Panc1 (cell line): ENCODE results near the gene WTAP. TPM values are rescaled to one million over a fixed set of nuclear protein-coding genes. Genes with fewer than 3 reads are reported as not detected.

Experiments used
- ATAC-seq: fragments of 200-7000 bp; cut with Tn5 transposase; 2 replicates; pipeline ENCODE4 v1.9.1; 2020; ENCODE audit warnings: mild to moderate bottlenecking, moderate library complexity
- BruUV-seq: library from RNA; stranded (reverse); fragments of 400-500 nt; replicated peaks from 2 replicates; lab custom pipeline; 2021; lab: Mats Ljungman, UMichigan
- CTCF ChIA-PET: fragments of 300-600 bp; sonication (Branson Sonifier 250); formaldehyde crosslinking; loops from one replicate; lab custom pipeline; 2022; ENCODE audit warnings: antibody characterized with exemption; lab: Charles Lee
- POLR2A ChIA-PET: fragments of 300-600 bp; sonication (Branson Sonifier 250); formaldehyde crosslinking; loops from one replicate; lab custom pipeline; 2022; ENCODE audit warnings: antibody characterized with exemption; lab: Charles Lee
- DNase-seq: peaks from one replicate; pipeline ENCODE4 v3.0.0-alpha.2; 2010; ENCODE audit warnings: low read depth, low spot score
- H3K27ac ChIP-seq: 2 replicates; pipeline ENCODE4 v1.5.1; 2011; ENCODE audit warnings: mild to moderate bottlenecking, low read length, inconsistent platforms
- H3K27me3 ChIP-seq: fragments of 200-500 bp; sonication (Bioruptor generic); 2 replicates; pipeline ENCODE4 v1.6.0; 2014; ENCODE audit warnings: low read length, inconsistent platforms; ENCODE audit not compliant: control insufficient read depth, insufficient read depth
- H3K36me3 ChIP-seq: fragments of 200-500 bp; sonication (Bioruptor generic); 2 replicates; pipeline ENCODE4 v1.5.1; 2014; ENCODE audit warnings: inconsistent platforms, mild to moderate bottlenecking, low read length, moderate library complexity; ENCODE audit not compliant: control insufficient read depth, insufficient read depth
- H3K4me1 ChIP-seq: 2 replicates; pipeline ENCODE4 v1.5.1; 2011; ENCODE audit warnings: inconsistent platforms, mild to moderate bottlenecking, low read length, moderate library complexity; ENCODE audit not compliant: control insufficient read depth, insufficient read depth
- H3K4me3 ChIP-seq, 2 experiments: 2 replicates each; pipeline ENCODE4 v1.5.1; 2011 to 2012; ENCODE audit warnings: low read depth in 2 of 2, low read length in 2 of 2, mild to moderate bottlenecking in 2 of 2, inconsistent platforms in 1 of 2, moderate library complexity in 1 of 2
- H3K9me3 ChIP-seq: fragments of 200-500 bp; sonication (Bioruptor generic); 2 replicates; pipeline ENCODE4 v1.5.1; 2014; ENCODE audit warnings: low read depth, mild to moderate bottlenecking, inconsistent platforms, low read length, moderate library complexity; ENCODE audit not compliant: control insufficient read depth, insufficient read depth
- CTCF ChIP-seq: fragments of 450-650 bp; IDR thresholded peaks from 2 replicates; pipeline ENCODE4 v1.5.1; 2017; ENCODE audit warnings: mild to moderate bottlenecking
- POLR2AphosphoS5 ChIP-seq: IDR thresholded peaks from 2 replicates; pipeline ENCODE4 v1.6.1; 2012; ENCODE audit warnings: mild to moderate bottlenecking, low read depth, low read length, moderate library complexity
- REST ChIP-seq, 2 experiments: IDR thresholded peaks; 2 replicates each; pipeline ENCODE4 v1.6.1; 2011 to 2012; ENCODE audit warnings: low read depth in 2 of 2, control low read depth in 1 of 2, low read length in 1 of 2, mild to moderate bottlenecking in 1 of 2, moderate library complexity in 1 of 2; ENCODE audit not compliant: insufficient read depth in 1 of 2
- SIN3A ChIP-seq: IDR thresholded peaks from 2 replicates; pipeline ENCODE4 v1.6.1; 2012; ENCODE audit warnings: low read depth, mild to moderate bottlenecking, low read length, moderate library complexity, borderline replicate concordance; ENCODE audit not compliant: insufficient read depth
- TCF7L2 ChIP-seq: IDR thresholded peaks from 2 replicates; pipeline ENCODE4 v1.6.1; 2011; ENCODE audit warnings: mild to moderate bottlenecking, low read depth, low read length, inconsistent platforms
- in situ Hi-C: cut with HindIII; loops from 2 replicates; pipeline ENCODE4 v1.10.0; 2016; ENCODE audit warnings: low sequenced_read_pairs, low pct_unique_long_range_greater_than_20kb
- intact Hi-C: fragments of 100-400 bp; cut with micrococcal nuclease; formaldehyde crosslinking; loops from one replicate; pipeline ENCODE4 v1.10.0; 2022; ENCODE audit not compliant: unreplicated experiment
- total RNA-seq: library from RNA; stranded (reverse); gene quantifications from one replicate; pipeline ENCODE4 v1.2.1, GENCODE V29; 2021; ENCODE audit not compliant: unreplicated experiment

The WTAP gene
- total RNA-seq, 1 experiment from 2014 or later = 112 TPM

- 0 out of 2 replicates have a peak, but pooled peaks cover 3% of the 10 kb centered on the region for H3K4me1 ChIP-seq
- no peaks in the 10 kb centered on the region for H3K36me3 ChIP-seq
- in situ Hi-C loops = no loop called here
- no peaks in the 10 kb centered on the region for H3K27me3 ChIP-seq
- CTCF ChIA-PET = no interaction called here
- no TSS peak for BruUV-seq
- H3K9me3 ChIP-seq = no peaks in the 10 kb centered on the region
- POLR2A ChIA-PET = no interaction called here
- DNase-seq (no peak), ATAC-seq (no peak)
- intact Hi-C loops = no loop called here
- TF ChIP-seq REST (IDR thresholded peaks at IDR 0.05; ENCODE audit: insufficient read depth in 1 of 2, low read depth in 2 of 2, low read length in 1 of 2) = no peak
- no peak for TF ChIP-seq SIN3A
- no peak for TF ChIP-seq CTCF
- TF ChIP-seq TCF7L2 = no peak
- TF ChIP-seq POLR2AphosphoS5 = no peak
- H3K4me3 ChIP-seq = no peak overlapping the region
- H3K27ac ChIP-seq = no peak overlapping the region
These were observed 12.9 kb upstream of the WTAP start for GRCh38 chr6:159714404-159714803.

GRCh38 chr6:159715166-159715565, 12.1 kb upstream of the WTAP start:
- in situ Hi-C loops = no loop called here
- Histone ChIP-seq H3K4me1 (0 out of 2 replicates have a peak, but pooled peaks cover 3% of the 10 kb centered on the region), H3K27ac (no peak overlapping the region), H3K9me3 (no peaks in the 10 kb centered on the region), H3K27me3 (no peaks in the 10 kb centered on the region), H3K36me3 (no peaks in the 10 kb centered on the region), H3K4me3 (no peak overlapping the region)
- no peak for DNase-seq
- ATAC-seq = no peak
- CTCF ChIA-PET = no interaction called here
- POLR2A ChIA-PET = no interaction called here
- no peak for TF ChIP-seq SIN3A
- no peak for TF ChIP-seq TCF7L2
- no peak for TF ChIP-seq POLR2AphosphoS5
- TF ChIP-seq CTCF = no peak
- no peak for TF ChIP-seq REST (IDR thresholded peaks at IDR 0.05; ENCODE audit: insufficient read depth in 1 of 2, low read depth in 2 of 2, low read length in 1 of 2)
- no TSS peak for BruUV-seq
- intact Hi-C loops = no loop called here
